Hematopoietic multipotent progenitor cell treated with erythropoietin and hydrocortisone succinate and interleukin-3 and kit ligand, for 4 days (in vitro differentiated cells): ENCODE data around the gene PREX1.
A peak's percentile ranks its signal among the peaks of the same experiment; 100 is the strongest.
"Not testable (repeated sequence)": the region's sequence is repeated elsewhere in the genome, so short reads cannot be mapped to it uniquely, and the experiment has no call there.

Experiments used
- DNase-seq: peaks from one replicate; pipeline ENCODE4 v3.0.0-alpha.2; 2015

The PREX1 gene

GRCh38 chr20:48827855-48828733 is at the start of gene PREX1:
TSS of gene PREX1 (minus strand) at chr20:48827999. CDS start at chr20:48827860, 139 bp downstream.
- peak; percentile 94 for DNase-seq

- no peak for DNase-seq
Observed at GRCh38 chr20:48877304-48877703, 49.5 kb upstream of the PREX1 start.

GRCh38 chr20:48875914-48876240 is 48.1 kb upstream of the PREX1 start:
- peak; percentile 32 for DNase-seq

GRCh38 chr20:48875233-48875913 is 47.6 kb upstream of the PREX1 start:
- DNase-seq = peak; percentile 33

DNA sequence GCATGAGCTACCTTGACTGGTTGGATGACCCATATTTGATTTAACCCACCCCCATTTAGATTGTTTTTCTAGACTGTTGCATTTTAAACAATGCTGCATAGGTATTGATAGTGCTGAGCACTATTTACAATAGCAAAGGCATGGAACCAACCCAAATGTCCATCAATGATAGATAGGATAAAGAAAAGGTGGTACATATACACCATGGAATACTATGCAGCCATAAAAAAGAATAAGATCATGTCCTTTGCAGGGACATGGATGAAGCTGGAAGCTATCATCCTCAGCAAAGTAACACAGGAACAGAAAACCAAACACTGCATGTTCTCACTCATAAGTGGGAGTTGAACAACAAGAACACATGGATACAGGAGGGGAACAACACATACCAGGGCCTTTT is 41.6 kb upstream of the PREX1 start:
- not testable (repeated sequence) for DNase-seq

GRCh38 chr20:48866936-48867335 is 39.1 kb upstream of the PREX1 start:
- no peak for DNase-seq

- DNase-seq = no peak
Observed at GRCh38 chr20:48864738-48865318, 37.0 kb upstream of the PREX1 start.

DNA sequence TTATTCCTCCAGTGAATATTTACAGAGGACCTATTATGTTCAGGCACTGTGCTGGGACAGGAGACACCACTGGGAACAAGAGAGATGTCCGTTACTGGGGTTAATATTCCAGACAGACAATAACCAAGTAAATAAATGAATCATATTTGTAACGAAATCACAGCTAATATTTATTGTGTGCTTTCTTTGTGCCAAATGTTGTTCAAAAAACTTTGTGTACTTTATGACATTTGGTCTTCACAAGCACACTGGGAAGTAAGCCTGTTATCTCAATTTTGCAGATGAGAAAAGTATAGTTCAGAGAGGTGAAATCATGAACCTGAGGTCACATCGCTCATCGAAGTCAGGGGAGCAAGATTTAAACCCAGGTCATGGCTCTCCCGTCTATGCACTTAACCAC is 36.5 kb upstream of the PREX1 start:
- no peak for DNase-seq

- DNase-seq = no peak
Observed at GRCh38 chr20:48862279-48862678, 34.5 kb upstream of the PREX1 start.

DNA sequence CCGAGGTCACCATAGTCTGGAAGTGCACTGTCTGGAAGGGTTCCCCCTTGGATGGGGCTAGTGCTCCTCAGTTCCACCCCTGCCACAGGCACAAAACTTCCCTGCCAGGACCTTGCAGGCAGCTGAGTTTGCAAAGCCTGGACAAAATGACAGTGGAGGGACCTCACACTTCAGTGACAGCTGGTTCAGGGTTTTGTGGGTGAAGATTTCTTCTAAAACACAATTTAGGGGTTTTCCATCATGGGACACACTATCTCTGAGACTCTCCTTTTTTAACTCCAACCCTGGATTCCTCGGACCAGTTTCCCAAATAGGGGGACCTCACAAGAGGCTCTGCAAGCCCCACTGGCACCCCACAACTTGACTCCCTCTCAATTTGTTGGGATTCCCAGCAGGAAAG is 33.6 kb upstream of the PREX1 start:
- DNase-seq = no peak

DNA sequence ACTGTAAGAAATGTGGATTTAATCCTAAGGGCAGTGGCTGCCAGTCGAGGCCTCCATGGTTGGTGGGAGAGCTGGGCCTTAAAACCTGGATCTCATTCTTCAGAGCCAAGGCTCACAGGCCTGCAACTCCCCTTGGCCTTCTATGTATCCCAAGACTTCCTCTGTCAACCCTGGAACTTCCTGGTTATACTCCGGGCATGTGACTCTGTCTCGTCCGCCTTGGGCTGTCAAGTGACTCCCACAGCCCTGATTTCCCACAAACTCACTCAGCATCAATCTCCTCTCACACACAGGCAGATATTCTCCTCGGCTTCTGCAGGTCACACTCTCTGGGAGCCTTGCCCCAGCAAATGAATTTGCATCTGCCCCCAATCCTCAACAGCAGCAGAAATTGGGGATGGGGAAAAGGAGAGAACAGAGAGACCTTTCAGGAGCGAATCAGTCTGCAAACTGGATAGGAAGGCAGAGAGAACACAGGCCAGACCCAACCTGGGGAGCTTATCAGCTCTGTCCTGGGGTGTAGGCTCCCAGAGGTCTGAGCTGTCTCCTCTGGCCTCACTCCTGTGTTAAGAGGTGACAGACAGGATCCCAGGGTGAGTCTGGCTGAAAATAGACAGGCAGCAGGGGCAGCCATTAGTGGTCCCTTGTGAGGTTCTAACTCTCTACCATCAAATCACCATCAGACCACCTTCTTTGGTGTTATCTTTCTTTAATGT is 30.4 kb upstream of the PREX1 start:
- DNase-seq = no peak

DNA sequence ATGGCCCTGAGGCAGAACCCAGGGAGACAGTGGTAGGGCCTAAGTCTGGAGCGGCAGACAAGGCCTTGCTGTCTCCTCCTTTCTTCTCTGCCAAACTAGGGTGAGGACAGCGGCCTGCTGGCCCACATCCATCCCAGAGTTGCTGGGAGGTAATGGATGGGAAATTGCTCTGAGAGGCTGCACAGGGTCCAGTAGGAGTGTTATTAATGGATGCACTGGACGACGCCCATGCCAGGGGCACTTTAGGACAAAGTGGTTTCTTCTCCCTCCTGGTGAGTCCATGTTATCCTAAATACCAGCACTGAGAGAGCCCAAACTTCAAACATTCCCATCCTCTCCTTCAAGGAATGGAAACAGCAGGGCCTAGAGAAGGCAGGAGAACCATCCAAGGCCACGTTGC is 28.3 kb upstream of the PREX1 start:
- no peak for DNase-seq

DNA sequence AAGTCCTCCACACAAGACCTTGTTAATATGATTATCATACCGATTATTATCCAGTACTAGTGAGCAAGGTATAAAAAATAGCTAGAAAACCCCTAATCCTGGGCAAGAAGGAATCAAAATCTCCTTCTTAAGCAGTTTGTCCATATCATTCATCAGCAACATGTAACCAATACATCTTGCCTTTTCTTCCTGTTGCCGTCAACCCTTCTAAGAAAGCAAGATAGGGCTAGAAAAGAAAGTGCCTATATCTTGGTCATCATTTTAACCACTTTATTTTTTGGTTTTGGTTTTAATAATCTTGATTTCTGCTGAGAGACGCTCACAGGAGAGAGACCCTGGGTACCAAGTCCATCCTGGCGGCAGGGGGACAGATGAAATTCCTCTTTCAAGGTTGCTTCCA is 27.2 kb upstream of the PREX1 start:
- DNase-seq = peak; percentile 56

- no peak for DNase-seq
Observed at GRCh38 chr20:48852609-48853008, 24.8 kb upstream of the PREX1 start.

DNA sequence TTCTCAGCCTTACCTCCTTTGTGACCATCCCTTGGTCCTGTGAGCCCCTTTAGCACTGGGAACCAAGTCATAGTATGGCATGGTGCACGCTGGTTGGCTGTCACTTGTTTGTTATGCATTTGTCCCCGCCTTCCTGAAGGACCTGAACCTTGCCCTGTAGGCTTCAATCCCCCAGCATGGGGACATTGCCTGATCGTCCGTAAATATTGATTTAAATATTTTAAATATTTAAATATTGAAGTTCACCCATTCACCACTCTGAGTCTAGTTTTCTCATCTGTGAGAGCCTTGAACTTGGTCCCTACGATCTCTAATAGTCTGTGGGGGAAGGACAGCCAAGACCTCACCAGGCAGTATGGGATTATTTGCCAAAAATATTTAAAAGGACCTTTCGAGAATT is 23.8 kb upstream of the PREX1 start:
- no peak for DNase-seq

- no peak for DNase-seq
Observed at GRCh38 chr20:48850977-48851299, 23.1 kb upstream of the PREX1 start.

GRCh38 chr20:48850257-48850976 is 22.6 kb upstream of the PREX1 start:
- DNase-seq = no peak

GRCh38 chr20:48849779-48850178 is 22.0 kb upstream of the PREX1 start:
- no peak for DNase-seq

- no peak for DNase-seq
Observed at GRCh38 chr20:48849299-48849698, 21.5 kb upstream of the PREX1 start.

DNA sequence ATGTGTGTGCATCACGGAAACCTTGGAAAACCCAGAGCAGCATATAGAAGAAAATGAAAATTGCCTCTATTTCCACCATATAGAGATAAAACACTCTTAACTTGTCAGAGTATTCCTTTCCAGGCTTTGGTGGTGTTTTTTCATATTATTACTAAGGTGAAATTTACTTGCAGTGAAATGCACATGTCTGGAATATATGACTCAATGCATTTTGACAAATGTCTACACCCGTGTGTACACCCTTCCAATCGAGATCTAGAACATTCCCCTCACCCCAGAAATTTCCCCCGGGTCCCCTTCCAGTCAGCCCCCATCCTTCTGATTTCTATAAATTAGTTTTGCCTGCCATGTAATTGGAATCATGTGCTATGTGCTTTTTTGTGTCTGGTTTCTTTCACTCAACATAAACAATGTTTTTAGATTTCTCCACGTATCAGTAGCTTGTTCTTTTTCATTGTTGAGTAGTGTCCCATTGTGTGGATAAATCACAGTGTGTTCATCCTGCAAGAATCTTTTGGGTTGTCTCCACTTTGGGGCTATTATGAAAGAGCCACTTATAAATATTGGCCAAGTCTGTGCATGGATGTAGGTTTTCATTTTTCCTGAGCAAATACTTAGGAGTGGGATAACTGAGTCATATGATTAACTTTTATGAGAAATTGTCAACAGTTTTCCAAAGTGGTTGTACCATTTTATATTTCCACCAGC is 19.9 kb upstream of the PREX1 start:
- DNase-seq = no peak

- DNase-seq = peak; percentile 61
Observed at GRCh38 chr20:48846516-48847492, 19.0 kb upstream of the PREX1 start.
